Measurements from ENCODE around the gene PYGM. TPM values are rescaled to one million over a fixed set of nuclear protein-coding genes. Genes with fewer than 3 reads are reported as not detected.
"Not testable (repeated sequence)": the region's sequence is repeated elsewhere in the genome, so short reads cannot be mapped to it uniquely, and the experiment has no call there.

Gene PYGM
- total RNA-seq, 2 experiments from 2014 or later, result 3.8 to 7.2 TPM

GRCh38 chr11:64701956-64702355 is 57.8 kb downstream of the PYGM start:
- H3K4me1 Mint-ChIP-seq; H3K36me3 Mint-ChIP-seq; H3K4me3 Mint-ChIP-seq; ATAC-seq (ENCODE audit: low read depth); POLR2A ChIA-PET; DNase-seq; H3K9me3 Mint-ChIP-seq; H3K27ac Mint-ChIP-seq: not testable (repeated sequence)
- peaks cover 35% of the 10 kb centered on the region for H3K27me3 Mint-ChIP-seq

GRCh38 chr11:64698427-64698826 is 61.3 kb downstream of the PYGM start:
- H3K27ac Mint-ChIP-seq, result no peak overlapping the region
- H3K9me3 Mint-ChIP-seq, result no peaks in the 10 kb centered on the region
- H3K4me3 Mint-ChIP-seq, result no peak overlapping the region
- H3K4me1 Mint-ChIP-seq, result no peaks in the 10 kb centered on the region
- no peaks in the 10 kb centered on the region for H3K36me3 Mint-ChIP-seq
- no peak for ATAC-seq (ENCODE audit: low read depth)
- POLR2A ChIA-PET, result no interaction called here
- peaks cover 34% of the 10 kb centered on the region for H3K27me3 Mint-ChIP-seq
- no peak for DNase-seq

GRCh38 chr11:64697663-64698375 is 62.0 kb downstream of the PYGM start:
- H3K4me3 Mint-ChIP-seq, result no peak overlapping the region
- no peaks in the 10 kb centered on the region for H3K36me3 Mint-ChIP-seq
- DNase-seq, result no peak
- POLR2A ChIA-PET, result no interaction called here
- H3K4me1 Mint-ChIP-seq, result peaks cover 1% of the 10 kb centered on the region
- no peaks in the 10 kb centered on the region for H3K9me3 Mint-ChIP-seq
- no peak overlapping the region for H3K27ac Mint-ChIP-seq
- no peak for ATAC-seq (ENCODE audit: low read depth)
- peaks cover 36% of the 10 kb centered on the region for H3K27me3 Mint-ChIP-seq

Other genes with a start within 250 kb of the PYGM start
- not detected for gene SLC22A11, start 204.0 kb downstream of the PYGM start, total RNA-seq
- gene SLC22A12, start 168.8 kb downstream of the PYGM start, total RNA-seq, result not detected
- gene NRXN2, start 36.8 kb downstream of the PYGM start, total RNA-seq, result under 1 TPM in 1 of 2 experiments, not detected in 1; 0.36 TPM
- 100 to 1,000 TPM; 159 to 162 TPM for gene RASGRP2, start 15.8 kb downstream of the PYGM start, total RNA-seq
- gene SF1, start 18.6 kb upstream of the PYGM start, total RNA-seq, result 100 to 1,000 TPM; 519 to 524 TPM
- 10 to 100 TPM; 92.0 to 96.2 TPM for gene MAP4K2, start 43.2 kb upstream of the PYGM start, total RNA-seq
- gene MEN1, start 50.6 kb upstream of the PYGM start, total RNA-seq, result 10 to 100 TPM; 37.4 to 39.0 TPM
- 1 to 10 TPM; 3.4 to 3.5 TPM for gene CDC42BPG, start 84.7 kb upstream of the PYGM start, total RNA-seq
- 100 to 1,000 TPM; 187 to 195 TPM for gene EHD1, start 118.6 kb upstream of the PYGM start, total RNA-seq
- gene ATG2A, start 157.2 kb upstream of the PYGM start, total RNA-seq, result 10 to 100 TPM; 34.5 to 39.7 TPM
- gene PPP2R5B, start 164.7 kb upstream of the PYGM start, total RNA-seq, result 10 to 100 TPM; 18.6 to 22.3 TPM
- gene GPHA2, start 175.9 kb upstream of the PYGM start, total RNA-seq, result not detected
- gene MAJIN, start 212.1 kb upstream of the PYGM start, total RNA-seq, result not detected
- gene BATF2, start 237.0 kb upstream of the PYGM start, total RNA-seq, result 1 to 10 TPM; 1.2 TPM